K562 (cell line): ENCODE data around the gene NMRAL1. TPM values are rescaled to one million over a fixed set of nuclear protein-coding genes. Genes with fewer than 3 reads are reported as not detected.

ENCODE experiments used
- CBX1 ChIP-seq: sonication (generic); IDR thresholded peaks from 2 replicates; pipeline ENCODE4 v1.6.1; 2016; ENCODE audit warnings: antibody characterized with exemption, low read depth, mild to moderate bottlenecking
- CHCHD3 ChIP-seq: fragments of 250-450 bp; sonication (Bioruptor Pico); IDR thresholded peaks from 2 replicates; pipeline ENCODE4 v2.1.2; 2022; ENCODE audit warnings: mild to moderate bottlenecking
- CREBBP ChIP-seq: IDR thresholded peaks from one replicate; pipeline ENCODE4 v1.6.1; 2012; ENCODE audit warnings: low read depth, mild to moderate bottlenecking, control low read depth, inconsistent platforms, low read length
- DMBX1 ChIP-seq: fragments of 250-450 bp; sonication (Bioruptor Pico); IDR thresholded peaks from 2 replicates; pipeline ENCODE4 v1.8.0; 2022; ENCODE audit warnings: inconsistent platforms, mild to moderate bottlenecking, moderate library complexity, borderline replicate concordance
- FOXA1 ChIP-seq: fragments of 450-650 bp; IDR thresholded peaks from 2 replicates; pipeline ENCODE4 v1.6.1; 2016; ENCODE audit warnings: mild to moderate bottlenecking, borderline replicate concordance
- ILK ChIP-seq: fragments of 450-650 bp; IDR thresholded peaks from 2 replicates; pipeline ENCODE4 v1.6.1; 2016; ENCODE audit warnings: missing genetic modification characterization, low read depth, mild to moderate bottlenecking, missing compliant biosample characterization, moderate library complexity, borderline replicate concordance
- JUND ChIP-seq, 2 experiments: IDR thresholded peaks; 2 replicates in 1 of 2; 3 replicates in 1 of 2; pipeline ENCODE4 v1.6.1; 2011; ENCODE audit warnings: borderline replicate concordance in 2 of 2, low read depth in 2 of 2, low read length in 2 of 2, improper control_type of control experiment in 1 of 2, missing biosample characterization in 1 of 2, missing genetic modification characterization in 1 of 2, missing genetic modification reagents in 1 of 2
- LARP7 ChIP-seq: fragments of 450-650 bp; IDR thresholded peaks from 2 replicates; pipeline ENCODE4 v1.6.1; 2016
- RBM22 ChIP-seq: fragments of 200-400 bp; formaldehyde crosslinking; IDR thresholded peaks from 2 replicates; pipeline ENCODE4 v1.6.1; 2018; ENCODE audit warnings: low read length, low read depth; ENCODE audit not compliant: poor library complexity, severe bottlenecking
- SIRT6 ChIP-seq: IDR thresholded peaks from one replicate; pipeline ENCODE4 v1.6.1; 2012; ENCODE audit warnings: low read depth, mild to moderate bottlenecking, control low read depth, inconsistent platforms, low read length, moderate library complexity
- SMAD3 ChIP-seq: fragments of 450-650 bp; formaldehyde crosslinking; conservative IDR thresholded peaks from 2 replicates; pipeline ENCODE4 v1.4.0; 2020; ENCODE audit warnings: mild to moderate bottlenecking
- SMARCA5 ChIP-seq: fragments of 450-650 bp; IDR thresholded peaks from 2 replicates; pipeline ENCODE4 v1.6.1; 2016
- SRF ChIP-seq, 2 experiments: fragments of 250-450, 450-650 bp in 1 of 2; sonication (Bioruptor Pico) in 1 of 2; sonication (generic) in 1 of 2; formaldehyde crosslinking; IDR thresholded peaks; 2 replicates each; pipeline versions ENCODE4 v1.5.0 to v1.5.1; 2020 to 2022; ENCODE audit warnings: mild to moderate bottlenecking in 1 of 2, missing genetic modification reagents in 1 of 2
- TEAD4 ChIP-seq, 2 experiments: sonication (generic) in 1 of 2; formaldehyde crosslinking in 1 of 2; IDR thresholded peaks; 2 replicates each; pipeline versions ENCODE4 v1.6.1 to v1.8.0; 2012 to 2022; ENCODE audit warnings: borderline replicate concordance in 1 of 2, inconsistent platforms in 1 of 2, low read length in 1 of 2, mild to moderate bottlenecking in 1 of 2, missing genetic modification reagents in 1 of 2
- THRAP3 ChIP-seq: fragments of 450-650 bp; IDR thresholded peaks from 2 replicates; pipeline ENCODE4 v1.6.1; 2016; ENCODE audit warnings: mild to moderate bottlenecking, inconsistent platforms, borderline replicate concordance
- U2AF2 ChIP-seq: fragments of 200-400 bp; formaldehyde crosslinking; optimal IDR thresholded peaks from 2 replicates; pipeline ENCODE3; 2017; ENCODE audit warnings: low read depth, mild to moderate bottlenecking, low read length
- ZC3H4 ChIP-seq: sonication (generic); formaldehyde crosslinking; IDR thresholded peaks from 2 replicates; pipeline ENCODE4 v1.9.0; 2021; ENCODE audit warnings: missing genetic modification reagents, borderline replicate concordance
- ZNF253 ChIP-seq: fragments of 250-450 bp; sonication (Bioruptor Pico); conservative IDR thresholded peaks from 2 replicates; pipeline ENCODE4 v1.6.1; 2021; ENCODE audit warnings: mild to moderate bottlenecking
- ZNF668 ChIP-seq: fragments of 250-450 bp; sonication (Bioruptor Pico); IDR thresholded peaks from 2 replicates; pipeline ENCODE4 v1.8.0; 2022; ENCODE audit warnings: mild to moderate bottlenecking, inconsistent platforms
- ZNF76 ChIP-seq: fragments of 250-450 bp; sonication (Bioruptor Pico); IDR thresholded peaks from 2 replicates; pipeline ENCODE4 v1.4.0; 2020; ENCODE audit warnings: mild to moderate bottlenecking, moderate library complexity, borderline replicate concordance
- polyA plus RNA-seq, 8 experiments: library from polyadenylated mRNA; depleted of rRNA in 4 of 8; stranded (reverse) in 5 of 8; unstranded in 3 of 8; fragments of >200 nt; fragmentation: Nextera tagmentation in 2 of 8; fragmentation: Illumina TruSeq in 1 of 8; extraction: Ambion mirVana in 2 of 8; extraction: Trizol in 1 of 8; gene quantifications; 2 replicates each; pipeline versions ENCODE4 v1.2.1 to v1.2.3, GENCODE V29; 2011 to 2014; ENCODE audit warnings: inconsistent platforms in 1 of 8, missing spikeins in 1 of 8
- total RNA-seq, 7 experiments: library from RNA; depleted of rRNA in 6 of 7; stranded (reverse); fragments of >200 nt in 6 of 7; fragmentation: Illumina TruSeq in 2 of 7; extraction: Trizol in 2 of 7; gene quantifications; 2 replicates each; pipeline versions ENCODE4 v1.2.1 to v1.2.3, GENCODE V29; 2011 to 2021; ENCODE audit warnings: low replicate concordance in 1 of 7
- TF ChIP-seq, protein P1 (sequence below): fragments of 250-450 bp; sonication (Bioruptor Pico); IDR thresholded peaks from 2 replicates; pipeline ENCODE4 v1.4.0; 2020; ENCODE audit warnings: mild to moderate bottlenecking
- TF ChIP-seq, protein P2 (sequence below): fragments of 450-650 bp; IDR thresholded peaks from one replicate; pipeline ENCODE4 v1.6.1; 2018; ENCODE audit warnings: mild to moderate bottlenecking, moderate library complexity; ENCODE audit not compliant: partially characterized antibody
- TF ChIP-seq, protein P3 (sequence below): fragments of 450-650 bp; IDR thresholded peaks from 2 replicates; pipeline ENCODE4 v1.6.1; 2016

Gene NMRAL1
- total and polyA plus RNA-seq, 9 of the 15 experiments (the other 6 are each of a cell fraction or from before 2014, with no cell fraction given) = 6.3 to 116 (median 63.2) TPM

GRCh38 chr16:4450931-4451519 lies 23.4 kb downstream of the NMRAL1 start (continued):
- peak; percentile 99 for TF ChIP-seq DMBX1 (CRISPR knock-in tag)
- no peak for TF ChIP-seq SRF (CRISPR knock-in tag; IDR thresholded peaks at IDR 0.05)
- TF ChIP-seq, protein P1, sequence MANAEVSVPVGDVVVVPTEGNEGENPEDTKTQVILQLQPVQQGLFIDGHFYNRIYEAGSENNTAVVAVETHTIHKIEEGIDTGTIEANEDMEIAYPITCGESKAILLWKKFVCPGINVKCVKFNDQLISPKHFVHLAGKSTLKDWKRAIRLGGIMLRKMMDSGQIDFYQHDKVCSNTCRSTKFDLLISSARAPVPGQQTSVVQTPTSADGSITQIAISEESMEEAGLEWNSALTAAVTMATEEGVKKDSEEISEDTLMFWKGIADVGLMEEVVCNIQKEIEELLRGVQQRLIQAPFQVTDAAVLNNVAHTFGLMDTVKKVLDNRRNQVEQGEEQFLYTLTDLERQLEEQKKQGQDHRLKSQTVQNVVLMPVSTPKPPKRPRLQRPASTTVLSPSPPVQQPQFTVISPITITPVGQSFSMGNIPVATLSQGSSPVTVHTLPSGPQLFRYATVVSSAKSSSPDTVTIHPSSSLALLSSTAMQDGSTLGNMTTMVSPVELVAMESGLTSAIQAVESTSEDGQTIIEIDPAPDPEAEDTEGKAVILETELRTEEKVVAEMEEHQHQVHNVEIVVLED (CRISPR knock-in tag) = peak; percentile 52
- TF ChIP-seq, protein P2, sequence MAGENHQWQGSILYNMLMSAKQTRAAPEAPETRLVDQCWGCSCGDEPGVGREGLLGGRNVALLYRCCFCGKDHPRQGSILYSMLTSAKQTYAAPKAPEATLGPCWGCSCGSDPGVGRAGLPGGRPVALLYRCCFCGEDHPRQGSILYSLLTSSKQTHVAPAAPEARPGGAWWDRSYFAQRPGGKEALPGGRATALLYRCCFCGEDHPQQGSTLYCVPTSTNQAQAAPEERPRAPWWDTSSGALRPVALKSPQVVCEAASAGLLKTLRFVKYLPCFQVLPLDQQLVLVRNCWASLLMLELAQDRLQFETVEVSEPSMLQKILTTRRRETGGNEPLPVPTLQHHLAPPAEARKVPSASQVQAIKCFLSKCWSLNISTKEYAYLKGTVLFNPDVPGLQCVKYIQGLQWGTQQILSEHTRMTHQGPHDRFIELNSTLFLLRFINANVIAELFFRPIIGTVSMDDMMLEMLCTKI = no peak
- TF ChIP-seq RBM22 = no peak
- TF ChIP-seq ILK = no peak
- no peak for TF ChIP-seq SIRT6
- TF ChIP-seq CHCHD3 = no peak
- TF ChIP-seq ZNF253 = no peak
- TF ChIP-seq TEAD4 (IDR thresholded peaks at IDR 0.05; ENCODE audit: low read length) = no peak
- TF ChIP-seq TEAD4 (CRISPR knock-in tag; IDR thresholded peaks at IDR 0.05; ENCODE audit: borderline replicate concordance) = no peak
- TF ChIP-seq ZNF76 (CRISPR knock-in tag) = peak; percentile 95
- no peak for TF ChIP-seq THRAP3
- no peak for TF ChIP-seq LARP7
- no peak for TF ChIP-seq U2AF2
- TF ChIP-seq, protein P3, sequence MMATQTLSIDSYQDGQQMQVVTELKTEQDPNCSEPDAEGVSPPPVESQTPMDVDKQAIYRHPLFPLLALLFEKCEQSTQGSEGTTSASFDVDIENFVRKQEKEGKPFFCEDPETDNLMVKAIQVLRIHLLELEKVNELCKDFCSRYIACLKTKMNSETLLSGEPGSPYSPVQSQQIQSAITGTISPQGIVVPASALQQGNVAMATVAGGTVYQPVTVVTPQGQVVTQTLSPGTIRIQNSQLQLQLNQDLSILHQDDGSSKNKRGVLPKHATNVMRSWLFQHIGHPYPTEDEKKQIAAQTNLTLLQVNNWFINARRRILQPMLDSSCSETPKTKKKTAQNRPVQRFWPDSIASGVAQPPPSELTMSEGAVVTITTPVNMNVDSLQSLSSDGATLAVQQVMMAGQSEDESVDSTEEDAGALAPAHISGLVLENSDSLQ = no peak
- TF ChIP-seq JUND (IDR thresholded peaks at IDR 0.05; ENCODE audit: borderline replicate concordance, low read depth, low read length) = peak; percentile 77
- no peak for TF ChIP-seq JUND (tag; IDR thresholded peaks at IDR 0.05; ENCODE audit: borderline replicate concordance, low read depth, low read length)
- peak; percentile 92 for TF ChIP-seq ZNF668
- no peak for TF ChIP-seq FOXA1
- TF ChIP-seq CREBBP = no peak
- no peak for TF ChIP-seq CBX1
- TF ChIP-seq ZC3H4 (CRISPR knock-in tag) = no peak
- TF ChIP-seq SMAD3 (CRISPR knock-in tag) = peak; percentile 89
- no peak for TF ChIP-seq SMARCA5
